ENCODE measurements around the gene TRIP6. TPM values are rescaled to one million over a fixed set of nuclear protein-coding genes. Genes with fewer than 3 reads are reported as not detected.
A peak's percentile ranks its signal among the peaks of the same experiment; 100 is the strongest.

TRIP6 gene, protein sequence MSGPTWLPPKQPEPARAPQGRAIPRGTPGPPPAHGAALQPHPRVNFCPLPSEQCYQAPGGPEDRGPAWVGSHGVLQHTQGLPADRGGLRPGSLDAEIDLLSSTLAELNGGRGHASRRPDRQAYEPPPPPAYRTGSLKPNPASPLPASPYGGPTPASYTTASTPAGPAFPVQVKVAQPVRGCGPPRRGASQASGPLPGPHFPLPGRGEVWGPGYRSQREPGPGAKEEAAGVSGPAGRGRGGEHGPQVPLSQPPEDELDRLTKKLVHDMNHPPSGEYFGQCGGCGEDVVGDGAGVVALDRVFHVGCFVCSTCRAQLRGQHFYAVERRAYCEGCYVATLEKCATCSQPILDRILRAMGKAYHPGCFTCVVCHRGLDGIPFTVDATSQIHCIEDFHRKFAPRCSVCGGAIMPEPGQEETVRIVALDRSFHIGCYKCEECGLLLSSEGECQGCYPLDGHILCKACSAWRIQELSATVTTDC
- total RNA-seq = 100 to 1,000 TPM; 107 to 114 TPM
- 56.2 TPM for polyA plus RNA-seq (2013, experiment 1 of 2)
- polyA plus RNA-seq (2013, experiment 2 of 2) = 56.4 TPM
- long read RNA-seq, experiment 1, transcript TRIP6-201 (9 exons, 1,942 nt) = major isoform, 17 of 69 reads
- long read RNA-seq, experiment 1, partial matches to known transcripts = 38 of 69 reads
- long read RNA-seq, experiment 1, other reads (novel, unspliced or antisense) = 14 of 69 reads
- long read RNA-seq, experiment 2, transcript TRIP6-201 (9 exons, 1,942 nt) = major isoform, 124 of 162 reads
- long read RNA-seq, experiment 2, partial matches to known transcripts = 13 of 162 reads
- long read RNA-seq, experiment 2, other reads (novel, unspliced or antisense) = 23 of 162 reads
- long read RNA-seq, experiment 3, transcript TRIP6-201 (9 exons, 1,942 nt) = major isoform, 149 of 181 reads
- long read RNA-seq, experiment 3, partial matches to known transcripts = 15 of 181 reads
- long read RNA-seq, experiment 3, other reads (novel, unspliced or antisense) = 16 of 181 reads
- long read RNA-seq, experiment 4, transcript TRIP6-201 (9 exons, 1,942 nt) = major isoform, 128 of 152 reads
- long read RNA-seq, experiment 4, partial matches to known transcripts = 5 of 152 reads
- long read RNA-seq, experiment 4, other reads (novel, unspliced or antisense) = 15 of 152 reads

DNA sequence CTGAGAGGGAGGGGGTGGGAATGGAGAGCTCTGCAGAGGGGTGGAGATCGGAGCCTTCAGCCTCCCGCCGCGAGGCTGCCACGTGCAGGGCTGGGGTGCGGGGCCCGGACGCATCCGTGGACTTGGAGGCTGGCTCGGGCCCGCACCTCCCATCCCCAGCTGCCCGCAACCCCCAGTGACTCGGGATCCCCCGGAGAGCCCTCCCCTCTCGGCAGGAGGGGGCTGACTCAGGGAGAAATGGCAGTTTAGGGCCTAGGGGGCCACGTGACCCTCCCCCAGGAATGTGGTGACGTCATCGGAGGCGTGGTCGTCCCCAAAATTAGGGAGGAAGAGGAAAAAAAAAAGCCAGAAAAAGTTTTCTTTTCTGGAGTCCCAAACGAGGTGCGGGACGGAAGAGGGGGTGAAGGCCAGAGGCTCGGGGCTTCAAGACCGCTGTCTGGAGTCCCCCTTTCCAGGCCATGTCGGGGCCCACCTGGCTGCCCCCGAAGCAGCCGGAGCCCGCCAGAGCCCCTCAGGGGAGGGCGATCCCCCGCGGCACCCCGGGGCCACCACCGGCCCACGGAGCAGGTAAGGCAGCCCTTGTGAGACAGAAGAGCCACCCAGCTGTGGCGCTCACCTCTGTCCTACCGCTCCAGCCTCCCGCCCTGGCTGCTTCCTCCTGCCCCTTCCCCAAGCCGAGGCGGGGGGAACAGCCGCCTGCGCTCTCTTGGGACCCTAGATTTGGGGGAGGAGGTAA is at the start of gene TRIP6:
Gene TRIP6 (plus strand): TSS at position 348 of the 736 bp plus-strand sequence. CDS start 111 bp downstream, at position 459.
- peaks cover 5% of the 10 kb centered on the region for H3K4me1 ChIP-seq (ENCODE audit: control insufficient read depth, insufficient read depth, low read length)
- peak within 1 kb of the TSS; percentile 82 for H3K27ac ChIP-seq (ENCODE audit: low read depth, low read length)
- H3K36me3 Mint-ChIP-seq (ENCODE audit: low read depth) = peaks cover 44% of the 10 kb centered on the region
- peak within 1 kb of the TSS; percentile 99 for H3K27ac Mint-ChIP-seq
- no peaks in the 10 kb centered on the region for H3K9me3 ChIP-seq (ENCODE audit: control insufficient read depth, low read length)
- H3K4me3 ChIP-seq (ENCODE audit: low read length) = peak within 1 kb of the TSS; percentile 92
- TF ChIP-seq, protein P1, sequence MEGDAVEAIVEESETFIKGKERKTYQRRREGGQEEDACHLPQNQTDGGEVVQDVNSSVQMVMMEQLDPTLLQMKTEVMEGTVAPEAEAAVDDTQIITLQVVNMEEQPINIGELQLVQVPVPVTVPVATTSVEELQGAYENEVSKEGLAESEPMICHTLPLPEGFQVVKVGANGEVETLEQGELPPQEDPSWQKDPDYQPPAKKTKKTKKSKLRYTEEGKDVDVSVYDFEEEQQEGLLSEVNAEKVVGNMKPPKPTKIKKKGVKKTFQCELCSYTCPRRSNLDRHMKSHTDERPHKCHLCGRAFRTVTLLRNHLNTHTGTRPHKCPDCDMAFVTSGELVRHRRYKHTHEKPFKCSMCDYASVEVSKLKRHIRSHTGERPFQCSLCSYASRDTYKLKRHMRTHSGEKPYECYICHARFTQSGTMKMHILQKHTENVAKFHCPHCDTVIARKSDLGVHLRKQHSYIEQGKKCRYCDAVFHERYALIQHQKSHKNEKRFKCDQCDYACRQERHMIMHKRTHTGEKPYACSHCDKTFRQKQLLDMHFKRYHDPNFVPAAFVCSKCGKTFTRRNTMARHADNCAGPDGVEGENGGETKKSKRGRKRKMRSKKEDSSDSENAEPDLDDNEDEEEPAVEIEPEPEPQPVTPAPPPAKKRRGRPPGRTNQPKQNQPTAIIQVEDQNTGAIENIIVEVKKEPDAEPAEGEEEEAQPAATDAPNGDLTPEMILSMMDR (conservative IDR thresholded peaks at IDR 0.05) = no peak
- peak within 1 kb of the TSS; percentile 88 for H3K4me3 Mint-ChIP-seq
- no peaks in the 10 kb centered on the region for H3K27me3 Mint-ChIP-seq (ENCODE audit: insufficient read depth)
- peaks cover 30% of the 10 kb centered on the region for H3K36me3 ChIP-seq (ENCODE audit: control insufficient read depth, insufficient read depth, low read length)
- H3K27me3 ChIP-seq (ENCODE audit: control insufficient read depth, insufficient read depth, low read length, poor library complexity, severe bottlenecking) = no peaks in the 10 kb centered on the region
- H3K9ac ChIP-seq (ENCODE audit: extremely low read depth, low read length, poor library complexity, severe bottlenecking) = peak within 1 kb of the TSS; percentile 100
- peak; percentile 95 for DNase-seq
- H3K9me3 Mint-ChIP-seq = no peaks in the 10 kb centered on the region
- H3K4me1 Mint-ChIP-seq = peaks cover 13% of the 10 kb centered on the region
- 1% methylated on average over 11 to 39 of the region's 42 CpGs for WGBS, 2 experiments (ENCODE audit: insufficient coverage in 1 of 2, insufficient read length in 1 of 2)

DNA sequence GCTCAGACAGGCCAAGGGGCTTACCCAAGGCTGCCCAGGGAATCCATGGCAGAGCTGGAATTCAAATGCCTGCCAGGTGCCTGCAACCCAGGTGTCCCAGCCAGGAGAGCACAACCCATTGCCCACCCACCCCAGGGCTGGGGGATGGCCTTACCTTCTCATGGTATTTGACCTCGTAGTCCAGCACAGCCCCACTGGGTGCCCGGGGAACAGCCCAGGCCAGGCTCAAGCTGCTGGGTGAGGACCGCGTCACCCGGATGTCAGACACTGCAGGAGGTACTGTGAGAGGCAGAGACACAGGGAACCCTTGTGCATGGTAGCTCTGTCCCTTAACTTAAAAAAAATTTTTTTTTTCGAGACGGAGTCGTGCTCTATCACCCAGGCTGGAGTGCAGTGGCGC is 48.8 kb upstream of the TRIP6 start:
- H3K9me3 Mint-ChIP-seq = no peaks in the 10 kb centered on the region
- Histone ChIP-seq H3K27ac (ENCODE audit: low read depth, low read length) (no peak overlapping the region), H3K9me3 (ENCODE audit: control insufficient read depth, low read length) (no peaks in the 10 kb centered on the region), H3K9ac (ENCODE audit: extremely low read depth, low read length, poor library complexity, severe bottlenecking) (no peak overlapping the region), H3K27me3 (ENCODE audit: control insufficient read depth, insufficient read depth, low read length, poor library complexity, severe bottlenecking) (no peaks in the 10 kb centered on the region), H3K36me3 (ENCODE audit: control insufficient read depth, insufficient read depth, low read length) (peaks cover 87% of the 10 kb centered on the region), H3K4me3 (ENCODE audit: low read length) (no peak overlapping the region), H3K4me1 (ENCODE audit: control insufficient read depth, insufficient read depth, low read length) (no peaks in the 10 kb centered on the region)
- no peak for DNase-seq
- H3K27ac Mint-ChIP-seq = no peak overlapping the region
- no peak overlapping the region for H3K4me3 Mint-ChIP-seq
- peaks cover 82% of the 10 kb centered on the region for H3K36me3 Mint-ChIP-seq (ENCODE audit: low read depth)
- H3K27me3 Mint-ChIP-seq (ENCODE audit: insufficient read depth) = no peaks in the 10 kb centered on the region
- TF ChIP-seq, protein P1 (conservative IDR thresholded peaks at IDR 0.05) = no peak
- H3K4me1 Mint-ChIP-seq = no peaks in the 10 kb centered on the region
- WGBS, 2 experiments (ENCODE audit: insufficient coverage in 1 of 2, insufficient read length in 1 of 2) = 90% methylated on average over 8 to 9 of the region's 9 CpGs

DNA sequence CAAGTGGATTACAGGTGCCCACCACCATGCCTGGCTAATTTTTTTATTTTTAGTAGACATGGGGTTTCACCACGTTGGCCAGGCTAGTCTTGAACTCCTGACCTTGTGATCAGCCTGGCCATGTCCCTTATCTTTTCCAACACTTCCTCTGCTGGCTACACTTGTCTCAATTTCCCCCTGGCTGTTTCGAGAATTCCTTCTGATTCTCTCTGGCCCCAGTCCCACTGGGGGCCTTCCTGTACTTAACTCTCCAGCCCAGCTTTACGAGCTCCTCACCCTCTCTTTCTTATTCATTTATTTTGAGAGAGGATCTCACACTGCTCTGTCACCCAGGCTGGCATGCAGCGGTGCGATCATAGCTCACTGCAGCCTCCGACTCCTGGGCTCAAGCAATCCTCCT is 48.4 kb upstream of the TRIP6 start:
- Mint-ChIP-seq H3K27me3 (ENCODE audit: insufficient read depth) (no peaks in the 10 kb centered on the region), H3K36me3 (ENCODE audit: low read depth) (peaks cover 82% of the 10 kb centered on the region), H3K4me1 (no peaks in the 10 kb centered on the region), H3K27ac (no peak overlapping the region), H3K9me3 (no peaks in the 10 kb centered on the region), H3K4me3 (no peak overlapping the region)
- H3K27ac ChIP-seq (ENCODE audit: low read depth, low read length) = no peak overlapping the region
- H3K4me3 ChIP-seq (ENCODE audit: low read length) = no peak overlapping the region
- no peaks in the 10 kb centered on the region for H3K27me3 ChIP-seq (ENCODE audit: control insufficient read depth, insufficient read depth, low read length, poor library complexity, severe bottlenecking)
- no peaks in the 10 kb centered on the region for H3K9me3 ChIP-seq (ENCODE audit: control insufficient read depth, low read length)
- H3K9ac ChIP-seq (ENCODE audit: extremely low read depth, low read length, poor library complexity, severe bottlenecking) = no peak overlapping the region
- DNase-seq = no peak
- H3K36me3 ChIP-seq (ENCODE audit: control insufficient read depth, insufficient read depth, low read length) = peaks cover 86% of the 10 kb centered on the region
- no peaks in the 10 kb centered on the region for H3K4me1 ChIP-seq (ENCODE audit: control insufficient read depth, insufficient read depth, low read length)
- TF ChIP-seq, protein P1 (conservative IDR thresholded peaks at IDR 0.05) = no peak
- WGBS, 2 experiments (ENCODE audit: insufficient coverage in 1 of 2, insufficient read length in 1 of 2) = 94 to 97% methylated on average over 5 to 6 of the region's 6 CpGs

Measured in endodermal cell (in vitro differentiated cells).